Measurements from ENCODE around the gene BPTF. TPM values are rescaled to one million over a fixed set of nuclear protein-coding genes. Genes with fewer than 3 reads are reported as not detected.

The BPTF gene
- total and polyA plus RNA-seq, 2 experiments from 2014 or later = 38.1 to 46.3 TPM

DNA sequence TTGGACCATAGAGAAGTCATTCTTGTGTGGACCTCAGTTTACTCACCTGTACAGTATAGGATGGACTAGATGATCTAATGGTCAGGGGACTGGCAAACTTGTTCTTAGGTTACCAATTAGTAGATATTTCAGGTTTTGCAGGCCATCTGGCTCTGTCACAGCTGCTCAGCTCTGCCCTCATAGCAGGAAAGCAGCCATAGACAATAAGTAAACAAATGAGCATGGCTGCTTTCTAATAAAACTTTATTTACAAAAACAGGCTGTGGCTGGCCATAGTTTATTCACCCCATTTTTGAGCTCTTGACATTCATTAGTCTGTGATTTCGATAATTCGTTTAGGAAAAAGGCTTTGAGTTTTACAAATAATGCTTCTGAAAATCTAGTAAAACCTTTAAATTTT is 12.7 kb downstream of the BPTF start:
- DNase-seq (ENCODE audit: low spot score) = no peak
- no peaks in the 10 kb centered on the region for H3K27me3 ChIP-seq
- H2AFZ ChIP-seq = no peak overlapping the region
- H4K20me1 ChIP-seq (ENCODE audit: insufficient read depth, poor library complexity, severe bottlenecking) = peaks cover 86% of the 10 kb centered on the region
- TF ChIP-seq EZH2 (IDR thresholded peaks at IDR 0.05; ENCODE audit: borderline replicate concordance) (no peak), EZH2phosphoT487 (IDR thresholded peaks at IDR 0.05; ENCODE audit: low read depth, severe bottlenecking, unreplicated experiment) (no peak)
- TF ChIP-seq, protein P1, sequence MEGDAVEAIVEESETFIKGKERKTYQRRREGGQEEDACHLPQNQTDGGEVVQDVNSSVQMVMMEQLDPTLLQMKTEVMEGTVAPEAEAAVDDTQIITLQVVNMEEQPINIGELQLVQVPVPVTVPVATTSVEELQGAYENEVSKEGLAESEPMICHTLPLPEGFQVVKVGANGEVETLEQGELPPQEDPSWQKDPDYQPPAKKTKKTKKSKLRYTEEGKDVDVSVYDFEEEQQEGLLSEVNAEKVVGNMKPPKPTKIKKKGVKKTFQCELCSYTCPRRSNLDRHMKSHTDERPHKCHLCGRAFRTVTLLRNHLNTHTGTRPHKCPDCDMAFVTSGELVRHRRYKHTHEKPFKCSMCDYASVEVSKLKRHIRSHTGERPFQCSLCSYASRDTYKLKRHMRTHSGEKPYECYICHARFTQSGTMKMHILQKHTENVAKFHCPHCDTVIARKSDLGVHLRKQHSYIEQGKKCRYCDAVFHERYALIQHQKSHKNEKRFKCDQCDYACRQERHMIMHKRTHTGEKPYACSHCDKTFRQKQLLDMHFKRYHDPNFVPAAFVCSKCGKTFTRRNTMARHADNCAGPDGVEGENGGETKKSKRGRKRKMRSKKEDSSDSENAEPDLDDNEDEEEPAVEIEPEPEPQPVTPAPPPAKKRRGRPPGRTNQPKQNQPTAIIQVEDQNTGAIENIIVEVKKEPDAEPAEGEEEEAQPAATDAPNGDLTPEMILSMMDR (IDR thresholded peaks at IDR 0.05; ENCODE audit: poor library complexity) = no peak
- no peak overlapping the region for H3K27ac ChIP-seq
- no peak overlapping the region for H3K4me2 ChIP-seq
- H3K36me3 ChIP-seq (replicated peaks; ENCODE audit: insufficient read depth, low read depth) = no peaks in the 10 kb centered on the region
- no peaks in the 10 kb centered on the region for H3K4me1 ChIP-seq (ENCODE audit: insufficient read depth)
- H3K9me2 ChIP-seq (replicated peaks; ENCODE audit: insufficient read depth) = no peaks in the 10 kb centered on the region
- H3K9me3 ChIP-seq (ENCODE audit: low read depth) = no peaks in the 10 kb centered on the region
- no peak overlapping the region for H3K4me3 ChIP-seq
- peaks cover 100% of the 10 kb centered on the region for H3K79me2 ChIP-seq
- WGBS (ENCODE audit: low lambda C conversion rate, missing lambda C conversion rate) = 92% methylated on average over 2 of the region's 2 CpGs

DNA sequence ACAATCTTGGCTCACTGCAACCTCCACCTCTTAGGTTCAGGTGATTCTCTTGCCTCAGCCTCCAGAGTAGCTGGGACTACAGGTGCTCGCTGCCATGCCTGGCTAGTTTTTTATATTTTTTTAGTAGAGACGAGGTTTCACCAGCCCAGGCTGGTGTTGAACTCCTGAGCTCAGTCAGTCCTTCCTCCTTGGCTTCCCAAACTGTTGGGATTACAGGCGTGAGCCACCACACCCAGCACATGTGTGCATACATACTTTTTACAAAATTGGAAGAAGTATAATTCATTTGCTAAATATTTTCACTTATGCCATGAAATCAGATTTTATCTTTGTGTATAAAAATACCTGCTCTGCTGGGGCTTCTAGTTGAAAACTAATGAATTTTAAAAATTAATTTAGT is 13.2 kb downstream of the BPTF start:
- TF ChIP-seq EZH2phosphoT487 (IDR thresholded peaks at IDR 0.05; ENCODE audit: low read depth, severe bottlenecking, unreplicated experiment) = no peak
- Histone ChIP-seq H3K4me2 (no peak overlapping the region), H3K4me1 (ENCODE audit: insufficient read depth) (no peaks in the 10 kb centered on the region), H3K9me3 (ENCODE audit: low read depth) (no peaks in the 10 kb centered on the region), H3K27me3 (no peaks in the 10 kb centered on the region), H3K79me2 (peaks cover 100% of the 10 kb centered on the region), H3K4me3 (no peak overlapping the region), H2AFZ (no peak overlapping the region), H3K9me2 (replicated peaks; ENCODE audit: insufficient read depth) (no peaks in the 10 kb centered on the region), H4K20me1 (ENCODE audit: insufficient read depth, poor library complexity, severe bottlenecking) (peaks cover 84% of the 10 kb centered on the region), H3K36me3 (replicated peaks; ENCODE audit: insufficient read depth, low read depth) (no peaks in the 10 kb centered on the region), H3K27ac (no peak overlapping the region)
- WGBS (ENCODE audit: low lambda C conversion rate, missing lambda C conversion rate) = 93% methylated on average over 3 of the region's 3 CpGs
- no peak for DNase-seq (ENCODE audit: low spot score)

DNA sequence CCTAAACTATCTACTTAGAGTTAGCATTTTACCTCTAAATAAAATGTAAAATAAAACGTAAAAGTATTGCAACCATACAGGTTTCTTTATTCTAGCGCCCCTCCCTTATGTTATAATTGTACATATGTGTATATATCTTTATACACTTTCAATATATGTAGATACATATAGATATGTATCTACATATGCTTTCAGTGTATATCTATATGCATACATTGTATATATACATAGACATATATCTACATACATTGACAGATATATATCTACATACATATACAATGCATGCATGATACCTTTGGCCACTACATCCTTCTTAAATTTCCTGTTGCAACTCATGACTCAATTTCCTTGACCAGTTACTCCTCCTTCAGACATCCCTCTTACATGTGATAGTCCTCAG is 16.7 kb downstream of the BPTF start:
- no peaks in the 10 kb centered on the region for H3K4me1 ChIP-seq (ENCODE audit: insufficient read depth)
- no peak overlapping the region for H3K27ac ChIP-seq
- DNase-seq (ENCODE audit: low spot score) = no peak
- no peaks in the 10 kb centered on the region for H3K27me3 ChIP-seq
- no peaks in the 10 kb centered on the region for H3K36me3 ChIP-seq (replicated peaks; ENCODE audit: insufficient read depth, low read depth)
- no peak for TF ChIP-seq EZH2phosphoT487 (IDR thresholded peaks at IDR 0.05; ENCODE audit: low read depth, severe bottlenecking, unreplicated experiment)
- TF ChIP-seq, protein P1 (IDR thresholded peaks at IDR 0.05; ENCODE audit: poor library complexity) = no peak
- TF ChIP-seq EZH2 (IDR thresholded peaks at IDR 0.05; ENCODE audit: borderline replicate concordance) = no peak
- H2AFZ ChIP-seq = no peak overlapping the region
- no peak overlapping the region for H3K4me3 ChIP-seq
- no peak overlapping the region for H3K4me2 ChIP-seq
- no peaks in the 10 kb centered on the region for H3K9me3 ChIP-seq (ENCODE audit: low read depth)
- peaks cover 100% of the 10 kb centered on the region for H3K79me2 ChIP-seq
- peaks cover 68% of the 10 kb centered on the region for H4K20me1 ChIP-seq (ENCODE audit: insufficient read depth, poor library complexity, severe bottlenecking)
- H3K9me2 ChIP-seq (replicated peaks; ENCODE audit: insufficient read depth) = no peaks in the 10 kb centered on the region
- WGBS (ENCODE audit: low lambda C conversion rate, missing lambda C conversion rate) = 96% methylated on average over 2 of the region's 2 CpGs

DNA sequence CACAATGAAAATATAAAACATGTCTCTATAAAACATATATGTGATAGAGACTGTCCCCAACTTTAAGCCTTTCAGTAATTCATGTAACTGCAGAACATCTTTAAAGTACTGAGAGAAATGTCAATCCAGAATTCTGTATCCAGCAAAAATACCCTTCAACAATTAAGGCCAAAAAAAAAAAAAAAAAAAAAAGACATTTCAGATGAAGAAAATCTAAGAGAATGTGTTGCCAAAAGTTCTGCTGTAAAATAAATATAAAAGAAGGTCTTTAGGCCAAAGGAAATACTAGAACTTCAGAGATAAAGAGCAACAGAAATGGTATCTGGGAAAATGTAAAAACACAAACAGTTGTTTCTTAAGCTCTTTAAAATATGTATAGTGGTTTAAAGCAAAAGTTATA is 17.3 kb downstream of the BPTF start:
- Histone ChIP-seq H3K9me3 (ENCODE audit: low read depth) (no peaks in the 10 kb centered on the region), H2AFZ (no peak overlapping the region), H3K9me2 (replicated peaks; ENCODE audit: insufficient read depth) (no peaks in the 10 kb centered on the region), H3K27me3 (no peaks in the 10 kb centered on the region), H4K20me1 (ENCODE audit: insufficient read depth, poor library complexity, severe bottlenecking) (peaks cover 62% of the 10 kb centered on the region), H3K36me3 (replicated peaks; ENCODE audit: insufficient read depth, low read depth) (no peaks in the 10 kb centered on the region), H3K4me3 (no peak overlapping the region), H3K79me2 (peaks cover 100% of the 10 kb centered on the region), H3K4me1 (ENCODE audit: insufficient read depth) (no peaks in the 10 kb centered on the region), H3K27ac (no peak overlapping the region), H3K4me2 (no peak overlapping the region)
- no peak for DNase-seq (ENCODE audit: low spot score)
- no peak for TF ChIP-seq EZH2 (IDR thresholded peaks at IDR 0.05; ENCODE audit: borderline replicate concordance)
- TF ChIP-seq, protein P1 (IDR thresholded peaks at IDR 0.05; ENCODE audit: poor library complexity) = no peak
- no peak for TF ChIP-seq EZH2phosphoT487 (IDR thresholded peaks at IDR 0.05; ENCODE audit: low read depth, severe bottlenecking, unreplicated experiment)
